Activated CD8-positive, alpha-beta memory T cell treated with anti-CD3 and anti-CD28 coated beads, Interleukin-2, amount 10 ng/mL, durations not matched to agents 7 days and 5 days (primary cell): Measurements from ENCODE around the gene PABPN1L. TPM values are rescaled to one million over a fixed set of nuclear protein-coding genes. Genes with fewer than 3 reads are reported as not detected.

Source experiments
- ATAC-seq: fragments of 150-1000 bp; cut with Tn5 transposase; one replicate; pipeline ENCODE4 v1.10.0; 2021; ENCODE audit warnings: moderate library complexity
- CTCF ChIA-PET: fragments of 350-600 bp; sonication (Branson Sonifier 250); formaldehyde crosslinking; loops from one replicate; lab custom pipeline; 2021; ENCODE audit warnings: antibody characterized with exemption; lab: Charles Lee
- DNase-seq: peaks from one replicate; pipeline ENCODE4 v3.0.0-alpha.2; 2020
- H3K27ac Mint-ChIP-seq: one replicate; pipeline ENCODE4 v1.8.0; 2021; ENCODE audit warnings: mild to moderate bottlenecking, mixed read lengths
- H3K27me3 Mint-ChIP-seq: one replicate; pipeline ENCODE4 v1.8.0; 2021; ENCODE audit warnings: mixed read lengths
- H3K36me3 Mint-ChIP-seq: one replicate; pipeline ENCODE4 v1.8.0; 2021; ENCODE audit warnings: mild to moderate bottlenecking, mixed read lengths
- H3K4me1 Mint-ChIP-seq: one replicate; pipeline ENCODE4 v1.8.0; 2021; ENCODE audit warnings: mixed read lengths
- H3K4me3 Mint-ChIP-seq: one replicate; pipeline ENCODE4 v1.8.0; 2021; ENCODE audit warnings: mild to moderate bottlenecking, moderate library complexity, mixed read lengths
- H3K9me3 Mint-ChIP-seq: one replicate; pipeline ENCODE4 v1.8.0; 2022; ENCODE audit warnings: low read depth, mixed read lengths
- total RNA-seq, 2 experiments: library from RNA; stranded (reverse); gene quantifications; one replicate each; pipeline ENCODE4 v1.2.3, GENCODE V29; 2021

PABPN1L gene
- total RNA-seq, 2 experiments from 2014 or later: not detected

DNA sequence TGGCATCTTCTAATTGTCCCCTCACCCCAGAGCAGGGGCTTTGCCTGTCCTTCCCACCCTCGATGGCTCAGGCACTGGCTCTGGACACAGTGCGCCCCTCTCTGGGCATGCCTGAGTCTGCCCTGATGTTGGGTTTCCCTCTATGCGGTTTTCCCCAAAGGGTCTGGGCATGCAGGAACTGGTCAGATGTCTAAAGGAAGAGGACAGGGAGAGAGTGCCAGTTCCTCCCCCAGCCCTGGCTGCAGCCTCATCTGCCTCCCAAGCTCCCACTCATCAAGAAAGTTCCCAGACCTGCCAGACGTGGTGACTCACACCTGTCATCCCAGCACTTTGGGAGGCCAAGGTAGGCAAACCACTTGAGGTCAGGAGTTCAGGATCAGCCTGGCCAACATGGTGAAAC, 41.3 kb upstream of the PABPN1L start:
- Mint-ChIP-seq H3K4me1 (no peaks in the 10 kb centered on the region), H3K27me3 (no peaks in the 10 kb centered on the region), H3K4me3 (no peak overlapping the region), H3K9me3 (no peaks in the 10 kb centered on the region), H3K36me3 (no peaks in the 10 kb centered on the region), H3K27ac (no peak overlapping the region)
- CTCF ChIA-PET: no interaction called here
- ATAC-seq (no peak), DNase-seq (no peak)

DNA sequence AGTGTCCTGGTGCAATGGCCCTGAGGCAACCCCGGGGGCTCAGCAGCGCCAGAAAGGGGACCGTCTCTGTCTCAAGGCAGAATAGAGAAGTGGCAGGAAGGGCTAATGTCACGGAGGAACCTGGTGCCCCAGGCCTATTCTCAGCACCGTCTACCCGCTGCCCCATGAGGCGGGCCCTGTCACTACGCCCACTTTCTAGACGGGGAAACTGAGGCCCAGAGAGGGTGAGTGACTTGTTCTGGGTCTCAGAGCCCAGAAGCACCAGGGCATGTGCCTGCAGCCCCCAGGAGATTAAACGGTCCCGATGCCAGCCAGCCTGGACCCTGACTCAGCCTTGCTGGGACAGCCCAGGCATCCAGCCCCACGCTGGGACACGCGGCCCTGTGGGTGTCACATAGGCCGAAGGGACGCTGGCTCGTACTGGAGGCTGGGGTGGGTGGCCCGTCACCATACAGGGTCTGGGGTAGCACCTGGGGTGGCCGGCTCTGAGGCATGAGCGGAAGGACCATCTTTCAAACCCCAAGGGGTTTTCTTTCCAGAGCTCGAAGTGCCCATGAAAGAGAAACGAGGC, 40.2 kb upstream of the PABPN1L start:
- CTCF ChIA-PET: no interaction called here
- DNase-seq (no peak), ATAC-seq (no peak)
- Mint-ChIP-seq H3K36me3 (no peaks in the 10 kb centered on the region), H3K9me3 (no peaks in the 10 kb centered on the region), H3K4me3 (no peak overlapping the region), H3K4me1 (no peaks in the 10 kb centered on the region), H3K27me3 (no peaks in the 10 kb centered on the region), H3K27ac (no peak overlapping the region)

DNA sequence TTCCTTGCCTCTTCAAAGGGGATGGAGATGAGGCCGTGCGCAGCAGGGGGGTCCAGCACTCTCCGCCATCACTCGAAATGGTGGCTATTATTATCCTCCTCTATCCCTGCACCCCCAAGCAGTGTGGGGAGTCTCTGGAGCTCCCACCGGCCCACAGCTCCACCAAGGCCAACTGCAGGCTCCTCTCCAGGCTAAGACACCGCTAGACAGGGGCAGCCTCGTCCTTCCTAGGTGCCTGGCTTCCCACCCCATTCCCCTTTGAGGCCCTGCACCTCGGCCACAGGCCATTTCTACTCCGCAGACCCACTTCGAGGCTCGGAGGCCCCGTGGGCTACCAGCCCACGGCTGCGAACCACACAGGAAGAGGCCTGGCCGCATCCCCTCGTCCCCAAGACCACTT, 39.6 kb upstream of the PABPN1L start:
- no peak overlapping the region for H3K4me3 Mint-ChIP-seq
- H3K27me3 Mint-ChIP-seq: no peaks in the 10 kb centered on the region
- no peak for ATAC-seq
- no peaks in the 10 kb centered on the region for H3K4me1 Mint-ChIP-seq
- no peak for DNase-seq
- H3K9me3 Mint-ChIP-seq: no peaks in the 10 kb centered on the region
- CTCF ChIA-PET: no interaction called here
- H3K36me3 Mint-ChIP-seq: no peaks in the 10 kb centered on the region
- H3K27ac Mint-ChIP-seq: no peak overlapping the region

DNA sequence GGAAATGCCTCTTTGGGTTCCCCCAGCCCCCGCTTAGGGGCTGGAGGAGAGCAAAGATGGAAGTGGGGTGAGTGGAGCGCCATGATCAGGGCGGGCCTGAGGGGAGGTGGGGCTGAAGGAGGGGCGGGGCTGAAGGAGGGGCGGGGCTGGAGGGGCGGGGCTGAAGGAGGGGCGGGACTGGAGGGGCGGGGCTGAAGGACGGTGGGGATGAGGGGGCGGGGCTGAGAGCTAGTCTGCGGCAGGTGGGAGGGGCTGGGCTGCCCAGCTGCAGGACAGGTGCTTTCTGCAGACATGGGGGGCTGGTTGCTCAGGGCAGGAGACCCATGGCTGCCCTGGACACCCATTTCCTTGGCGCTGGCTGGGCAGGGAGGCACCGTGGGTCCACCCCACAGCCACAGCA, 39.1 kb upstream of the PABPN1L start:
- no peak overlapping the region for H3K4me3 Mint-ChIP-seq
- no peak for DNase-seq
- no peaks in the 10 kb centered on the region for H3K27me3 Mint-ChIP-seq
- H3K36me3 Mint-ChIP-seq: no peaks in the 10 kb centered on the region
- no peaks in the 10 kb centered on the region for H3K9me3 Mint-ChIP-seq
- CTCF ChIA-PET: no interaction called here
- no peaks in the 10 kb centered on the region for H3K4me1 Mint-ChIP-seq
- ATAC-seq: no peak
- no peak overlapping the region for H3K27ac Mint-ChIP-seq

DNA sequence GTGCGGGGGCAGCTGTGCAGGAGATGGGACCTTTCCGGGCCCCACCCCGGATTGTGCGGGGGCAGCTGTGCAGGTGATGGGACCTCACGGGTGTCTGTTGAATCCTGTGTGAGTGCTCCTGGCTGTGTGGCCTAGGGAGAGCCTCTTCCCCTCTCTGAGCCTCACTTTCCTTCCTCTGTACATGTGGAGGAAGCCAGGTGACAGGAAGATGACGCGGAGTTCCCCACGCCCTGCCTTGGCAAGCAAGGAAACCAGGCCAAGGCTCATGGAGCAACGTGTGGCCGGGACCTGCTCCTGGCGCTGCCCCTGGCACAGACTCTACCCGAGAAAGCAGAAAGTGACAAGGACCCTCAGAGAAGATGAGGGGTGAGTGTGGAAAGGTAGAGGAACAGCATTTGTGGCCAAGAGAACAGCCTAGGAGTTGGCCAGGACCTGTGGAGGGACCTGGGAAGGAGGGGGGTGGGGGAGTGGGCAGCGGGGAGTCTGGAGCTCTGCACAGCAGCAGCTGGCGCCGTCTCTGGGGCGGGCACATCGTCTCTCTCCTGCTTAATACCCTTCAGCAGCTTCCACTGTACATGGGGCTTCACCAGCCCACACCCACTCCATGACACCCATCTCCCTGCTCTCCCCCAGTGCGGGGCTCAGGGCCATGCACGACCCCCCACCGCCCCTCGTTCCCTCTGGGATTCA, 38.4 kb upstream of the PABPN1L start:
- no peaks in the 10 kb centered on the region for H3K4me1 Mint-ChIP-seq
- no peaks in the 10 kb centered on the region for H3K9me3 Mint-ChIP-seq
- ATAC-seq (no peak), DNase-seq (no peak)
- CTCF ChIA-PET: no interaction called here
- H3K36me3 Mint-ChIP-seq: no peaks in the 10 kb centered on the region
- H3K4me3 Mint-ChIP-seq: no peak overlapping the region
- H3K27ac Mint-ChIP-seq: no peak overlapping the region
- no peaks in the 10 kb centered on the region for H3K27me3 Mint-ChIP-seq

DNA sequence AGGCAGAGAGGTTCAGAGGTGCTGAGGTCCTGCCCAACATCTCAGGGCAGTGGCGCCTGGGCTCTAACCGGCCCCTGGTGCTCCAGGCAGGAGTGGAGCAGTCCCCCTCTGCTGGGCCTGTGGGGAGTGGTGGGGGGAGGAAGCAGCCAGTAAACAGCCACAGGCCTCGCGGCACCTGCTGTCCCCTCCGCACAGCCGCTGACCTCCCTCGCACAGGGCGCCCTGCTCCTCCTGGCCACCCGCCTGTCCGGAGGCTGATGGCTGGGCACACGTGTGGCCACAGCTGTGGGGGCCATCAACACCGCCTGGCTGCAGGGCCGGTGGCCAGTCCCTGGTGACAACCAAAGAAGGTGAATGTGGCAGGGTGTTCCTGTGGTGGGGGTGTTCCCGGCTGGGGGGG, 36.8 kb upstream of the PABPN1L start:
- no peaks in the 10 kb centered on the region for H3K9me3 Mint-ChIP-seq
- no peaks in the 10 kb centered on the region for H3K36me3 Mint-ChIP-seq
- no peak for DNase-seq
- H3K27me3 Mint-ChIP-seq: no peaks in the 10 kb centered on the region
- H3K4me3 Mint-ChIP-seq: no peak overlapping the region
- H3K27ac Mint-ChIP-seq: no peak overlapping the region
- no peaks in the 10 kb centered on the region for H3K4me1 Mint-ChIP-seq
- CTCF ChIA-PET: no interaction called here
- ATAC-seq: no peak

DNA sequence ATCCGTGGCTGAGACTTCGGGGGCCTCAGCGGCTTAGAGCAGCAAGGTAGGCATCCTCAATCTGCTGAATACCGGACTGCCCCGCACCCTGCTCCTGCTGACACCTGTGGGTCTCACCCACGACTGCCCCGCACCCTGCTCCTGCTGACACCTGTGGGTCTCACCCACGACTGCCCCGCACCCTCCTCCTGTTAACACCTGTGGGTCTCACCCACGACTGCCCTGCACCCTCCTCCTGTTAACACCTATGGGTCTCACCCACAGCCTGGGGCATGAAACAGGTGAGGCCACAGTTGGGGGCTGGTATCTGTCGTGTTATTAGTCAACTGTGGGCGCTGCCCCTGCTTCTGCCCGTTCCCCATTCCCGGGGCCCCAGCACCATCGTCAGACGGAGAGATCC, 36.3 kb upstream of the PABPN1L start:
- ATAC-seq: no peak
- Mint-ChIP-seq H3K27me3 (no peaks in the 10 kb centered on the region), H3K4me1 (no peaks in the 10 kb centered on the region), H3K27ac (no peak overlapping the region), H3K36me3 (no peaks in the 10 kb centered on the region), H3K9me3 (no peaks in the 10 kb centered on the region), H3K4me3 (no peak overlapping the region)
- no peak for DNase-seq
- CTCF ChIA-PET: no interaction called here

DNA sequence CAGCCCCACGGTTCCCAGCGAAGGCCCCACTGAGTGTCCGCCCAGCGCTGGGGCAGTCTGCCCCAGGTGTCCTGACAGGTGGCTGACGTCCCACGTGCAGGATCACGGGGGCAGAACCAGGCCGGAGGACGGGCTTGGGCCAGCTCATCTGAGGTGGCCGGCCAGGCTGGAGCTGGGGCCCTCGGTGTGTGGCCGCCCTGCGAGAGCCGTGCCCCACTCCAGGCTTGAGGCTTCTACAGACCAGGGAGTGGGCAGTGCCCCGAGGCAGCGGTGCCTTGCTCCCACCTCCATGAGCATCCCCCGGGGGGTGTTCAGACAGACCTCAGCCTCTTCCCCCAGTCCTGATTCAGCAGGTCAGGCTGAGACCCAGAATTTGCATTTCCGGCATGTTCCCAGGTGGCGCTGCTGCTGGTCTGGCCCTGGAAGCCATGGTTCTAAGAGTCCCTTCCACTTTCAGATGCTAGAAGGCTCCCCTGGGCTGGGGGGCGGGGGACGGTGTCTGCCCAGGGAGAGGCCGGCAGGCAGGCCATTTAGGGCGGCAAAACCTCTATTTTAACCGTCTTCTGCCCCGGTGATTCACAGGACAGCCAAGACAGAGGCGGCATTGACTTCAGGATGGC, 35.4 kb upstream of the PABPN1L start:
- CTCF ChIA-PET: no interaction called here
- Mint-ChIP-seq H3K27ac (no peak overlapping the region), H3K4me3 (no peak overlapping the region), H3K9me3 (no peaks in the 10 kb centered on the region), H3K4me1 (no peaks in the 10 kb centered on the region), H3K27me3 (no peaks in the 10 kb centered on the region), H3K36me3 (no peaks in the 10 kb centered on the region)
- DNase-seq (no peak), ATAC-seq (no peak)

DNA sequence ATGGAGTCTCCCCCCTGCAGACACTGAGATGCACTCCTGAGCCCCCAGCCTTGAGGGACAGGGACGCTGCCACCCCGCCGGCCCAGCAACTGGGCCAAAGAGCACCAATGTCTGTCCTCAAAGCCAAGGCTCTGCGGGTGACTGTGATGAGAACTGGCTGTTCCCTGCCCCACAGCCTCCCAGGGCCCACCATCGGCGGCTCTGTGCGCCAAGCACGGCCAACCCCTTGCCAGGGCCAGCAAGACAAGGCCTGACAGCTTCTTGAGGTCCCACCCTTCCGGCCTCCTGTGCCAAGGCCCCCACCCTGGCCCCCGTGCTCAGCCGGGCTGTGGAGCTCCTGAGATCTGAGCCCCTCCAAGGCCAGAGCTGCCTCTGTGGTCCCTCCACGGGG, 34.2 kb upstream of the PABPN1L start:
- CTCF ChIA-PET: no interaction called here
- Mint-ChIP-seq H3K4me1 (no peaks in the 10 kb centered on the region), H3K4me3 (no peak overlapping the region), H3K9me3 (no peaks in the 10 kb centered on the region), H3K36me3 (no peaks in the 10 kb centered on the region), H3K27ac (no peak overlapping the region), H3K27me3 (no peaks in the 10 kb centered on the region)
- DNase-seq: no peak
- no peak for ATAC-seq

DNA sequence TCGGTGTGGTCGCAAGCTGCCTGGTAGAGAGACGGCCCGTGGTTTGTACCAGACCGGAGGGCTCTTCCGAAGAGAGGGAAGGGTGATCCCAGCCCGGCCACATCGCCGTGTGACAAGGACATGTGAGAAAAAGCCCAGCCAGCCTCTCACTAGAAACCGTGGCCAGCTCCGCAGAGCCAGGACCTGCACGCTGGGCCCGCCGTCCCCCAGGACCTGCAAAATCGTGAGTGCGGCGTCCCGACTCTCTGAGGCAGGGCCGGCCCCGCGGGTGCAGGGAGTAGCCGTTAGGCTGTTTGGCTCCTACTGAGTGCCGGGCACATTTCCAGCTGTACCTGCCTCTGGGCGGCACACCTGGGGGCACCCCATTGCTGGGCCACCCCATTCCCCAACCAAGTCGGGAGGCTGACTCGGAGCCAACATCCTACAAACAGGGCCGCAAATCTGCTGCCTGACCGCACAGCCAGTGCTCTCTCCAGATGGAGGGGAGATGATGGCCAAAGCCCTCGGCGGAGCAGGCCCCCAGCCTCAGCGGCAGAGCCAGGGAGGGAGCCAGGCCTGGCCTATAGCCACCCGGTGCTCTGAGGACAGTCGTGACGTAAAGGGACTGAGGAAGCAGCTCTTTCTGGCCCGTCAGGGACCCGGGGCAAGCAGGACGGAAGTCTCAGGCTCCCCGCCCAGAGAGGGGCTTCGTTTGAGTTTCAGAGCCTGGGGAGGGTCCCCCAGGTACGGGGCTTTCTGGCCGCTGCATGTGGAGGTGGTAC, 33.6 kb upstream of the PABPN1L start:
- no peak overlapping the region for H3K27ac Mint-ChIP-seq
- no peaks in the 10 kb centered on the region for H3K4me1 Mint-ChIP-seq
- H3K36me3 Mint-ChIP-seq: no peaks in the 10 kb centered on the region
- no peak overlapping the region for H3K4me3 Mint-ChIP-seq
- CTCF ChIA-PET: no interaction called here
- ATAC-seq (no peak), DNase-seq (no peak)
- H3K9me3 Mint-ChIP-seq: no peaks in the 10 kb centered on the region
- H3K27me3 Mint-ChIP-seq: no peaks in the 10 kb centered on the region

DNA sequence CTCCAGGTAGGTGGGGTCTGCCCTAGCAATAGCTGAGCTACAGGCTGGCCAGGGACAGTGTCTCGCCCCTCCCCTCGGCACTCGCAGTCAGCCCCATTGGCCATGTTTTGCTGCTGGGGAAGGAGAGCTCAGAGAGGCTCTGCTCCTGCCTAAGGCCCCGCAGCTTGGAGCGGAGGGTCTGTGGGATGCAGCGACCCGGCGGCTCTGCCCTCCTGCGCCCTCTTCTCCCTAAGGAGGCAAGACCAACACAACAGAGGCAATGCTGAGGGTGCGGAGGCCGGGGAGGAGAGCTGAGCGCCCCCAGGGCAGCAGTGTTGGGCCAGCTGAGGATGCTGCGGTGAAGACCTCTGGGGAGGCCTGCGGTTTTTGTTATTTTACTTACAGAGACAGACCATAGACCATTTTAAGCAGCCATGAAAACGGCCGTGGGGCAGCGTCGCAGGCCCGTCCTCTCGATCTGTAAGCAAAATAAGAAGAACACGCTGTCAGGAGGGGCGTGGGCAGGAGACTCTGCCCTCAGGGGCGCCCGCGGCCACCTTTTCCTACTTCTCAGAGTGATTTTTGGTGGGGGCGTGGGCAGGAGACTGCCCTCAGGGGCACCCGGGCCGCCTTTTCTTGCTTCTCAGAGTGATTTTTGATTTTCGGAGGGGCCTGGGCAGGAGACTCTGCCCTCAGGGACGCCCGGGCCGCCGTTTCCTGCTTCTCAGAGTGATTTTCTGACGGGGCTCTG, 31.4 kb upstream of the PABPN1L start:
- CTCF ChIA-PET: no interaction called here
- DNase-seq: no peak
- Mint-ChIP-seq H3K9me3 (no peaks in the 10 kb centered on the region), H3K27me3 (no peaks in the 10 kb centered on the region), H3K36me3 (no peaks in the 10 kb centered on the region), H3K27ac (no peak overlapping the region), H3K4me1 (no peaks in the 10 kb centered on the region), H3K4me3 (no peak overlapping the region)
- ATAC-seq: no peak

DNA sequence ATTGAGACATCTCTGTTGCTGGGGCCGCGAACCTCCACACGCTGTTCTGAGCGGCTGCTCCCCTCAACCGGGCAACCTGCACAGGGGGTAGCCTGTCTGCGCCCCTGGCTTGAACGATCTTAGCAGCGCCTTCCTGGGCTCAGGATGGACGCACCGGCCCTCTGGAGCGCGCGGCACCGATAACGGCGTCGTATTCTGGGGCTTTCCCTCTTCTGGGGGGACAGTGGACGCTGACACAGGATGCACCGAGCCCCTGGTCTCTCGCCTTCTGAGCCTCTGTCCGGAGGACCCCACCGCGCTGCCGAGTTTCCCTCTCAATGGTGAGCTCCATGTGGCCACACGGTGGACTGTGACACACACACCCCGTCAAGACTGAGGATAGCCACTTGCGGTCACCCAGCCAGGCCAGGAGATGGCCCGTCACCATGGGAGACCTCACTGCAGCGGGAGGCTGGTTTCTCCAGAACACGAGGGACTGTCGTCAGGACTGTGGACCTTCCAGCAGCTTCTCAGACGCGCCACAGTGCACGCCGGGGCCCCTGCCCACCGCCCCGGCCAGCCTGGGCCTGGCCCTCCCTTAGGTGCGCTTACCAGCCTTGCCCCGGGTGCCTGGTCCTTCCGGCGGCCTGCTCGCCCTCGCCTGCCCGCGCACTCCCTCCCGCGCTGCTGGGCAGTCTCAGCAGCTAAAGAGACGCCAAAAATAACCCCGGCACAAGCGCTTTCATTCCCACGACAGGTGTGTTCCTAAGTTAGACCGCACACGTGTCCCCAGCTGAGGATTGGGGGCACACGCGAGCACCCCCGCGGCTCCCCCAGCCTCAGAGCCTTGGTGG, 30.0 kb upstream of the PABPN1L start:
- CTCF ChIA-PET: no interaction called here
- H3K27ac Mint-ChIP-seq: no peak overlapping the region
- H3K9me3 Mint-ChIP-seq: no peaks in the 10 kb centered on the region
- H3K4me3 Mint-ChIP-seq: no peak overlapping the region
- ATAC-seq: no peak
- no peaks in the 10 kb centered on the region for H3K27me3 Mint-ChIP-seq
- no peaks in the 10 kb centered on the region for H3K4me1 Mint-ChIP-seq
- no peaks in the 10 kb centered on the region for H3K36me3 Mint-ChIP-seq
- no peak for DNase-seq

DNA sequence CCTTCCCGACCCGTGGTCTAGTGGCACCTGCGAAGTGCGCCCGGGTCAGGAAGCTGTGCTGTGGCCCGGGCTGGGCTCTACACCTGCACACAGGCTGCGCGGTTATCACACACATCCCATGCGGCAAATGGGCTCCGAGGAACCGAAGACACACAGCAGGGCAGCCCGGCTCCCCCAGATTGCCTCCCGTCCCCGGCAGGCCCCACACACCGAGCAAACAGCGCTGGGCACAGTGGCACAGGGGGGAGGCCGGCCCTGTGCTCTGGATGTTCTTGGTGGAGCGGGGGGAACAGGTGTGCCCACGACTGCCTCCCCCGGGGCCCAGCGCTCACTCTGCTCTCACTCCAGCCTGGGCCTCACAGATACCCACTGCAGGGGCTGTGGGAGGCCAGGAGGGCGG, 28.9 kb upstream of the PABPN1L start:
- Mint-ChIP-seq H3K27me3 (no peaks in the 10 kb centered on the region), H3K4me1 (no peaks in the 10 kb centered on the region), H3K27ac (no peak overlapping the region), H3K36me3 (no peaks in the 10 kb centered on the region), H3K9me3 (no peaks in the 10 kb centered on the region), H3K4me3 (no peak overlapping the region)
- CTCF ChIA-PET: no interaction called here
- DNase-seq (no peak), ATAC-seq (no peak)
